Right ventricle myocardium inferior (tissue), 1 donor: ENCODE results near the gene AACS. TPM values are rescaled to one million over a fixed set of nuclear protein-coding genes. Genes with fewer than 3 reads are reported as not detected.
"Not testable (repeated sequence)": the region's sequence is repeated elsewhere in the genome, so short reads cannot be mapped to it uniquely, and the experiment has no call there.

Experiments used
- ATAC-seq: fragments of 200-7000 bp; cut with Tn5 transposase; one replicate; pipeline ENCODE4 v1.9.1; 2020; ENCODE audit warnings: mild to moderate bottlenecking, moderate library complexity
- DNase-seq: peaks from one replicate; pipeline ENCODE4 v3.0.0; 2021; ENCODE audit errors: missing footprints
- intact Hi-C: fragments of 100-400 bp; cut with DNase I; formaldehyde crosslinking; loops from one replicate; pipeline ENCODE4 v1.11.0; 2022
- total RNA-seq: library from RNA; stranded (reverse); fragmentation: NEBNext Ultra II Directional; extraction: Animal tissue kit (Norgen Biotek cat#: 25700); gene quantifications from one replicate; pipeline ENCODE4 v1.2.1, GENCODE V29; 2021
- donor health status: DM: no; HTN: yes; CAD: no; lungs with severe emphysema.

The AACS gene
- total RNA-seq, 1 donor from 2014 or later = 12.1 TPM

GRCh38 chr12:125079648-125080645, 14.7 kb downstream of the AACS start:
- DNase-seq (no peak), ATAC-seq (peak; percentile 96)
- intact Hi-C loops = no loop called here

DNA sequence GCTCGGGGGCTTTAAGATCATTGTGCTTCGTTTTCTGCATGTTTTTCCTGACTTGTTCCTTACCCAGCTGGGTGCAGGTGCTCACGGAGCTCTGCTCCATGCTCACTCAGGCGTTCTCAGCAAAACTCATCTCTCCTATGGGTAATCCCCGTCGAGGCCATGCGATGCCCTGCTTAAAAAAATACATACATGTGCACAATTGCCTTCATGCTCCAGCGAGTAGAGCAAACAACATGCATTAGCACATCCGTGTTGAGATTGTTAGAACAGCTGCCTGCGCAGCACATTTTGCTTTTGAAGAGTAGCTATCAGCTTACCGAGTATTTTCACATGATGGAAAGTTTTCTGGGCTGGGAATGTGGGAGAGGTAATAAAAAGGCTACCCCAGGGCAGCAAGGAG, 16.2 kb downstream of the AACS start:
- ATAC-seq (no peak), DNase-seq (no peak)
- intact Hi-C loops = no loop called here

DNA sequence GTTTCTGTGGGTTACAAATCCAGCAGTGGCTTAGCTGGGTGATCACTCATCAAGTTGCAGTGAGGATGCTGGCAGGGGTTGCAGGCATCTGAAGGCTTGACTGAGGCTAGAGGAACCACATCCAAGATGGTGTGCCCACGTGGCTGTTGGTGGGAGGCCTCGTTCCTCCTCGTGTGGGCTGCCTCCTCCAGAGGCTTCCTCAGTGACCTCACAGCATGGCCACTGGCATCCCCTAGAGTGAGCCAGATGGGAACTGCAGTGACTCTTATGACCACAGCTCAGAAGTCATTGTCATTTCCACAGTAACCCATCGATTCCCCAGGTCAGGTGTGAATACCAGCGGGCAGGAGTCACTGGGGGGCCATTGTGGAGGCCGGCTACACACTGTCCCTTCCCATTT, 17.8 kb downstream of the AACS start:
- intact Hi-C loops = no loop called here
- ATAC-seq (no peak), DNase-seq (no peak)

DNA sequence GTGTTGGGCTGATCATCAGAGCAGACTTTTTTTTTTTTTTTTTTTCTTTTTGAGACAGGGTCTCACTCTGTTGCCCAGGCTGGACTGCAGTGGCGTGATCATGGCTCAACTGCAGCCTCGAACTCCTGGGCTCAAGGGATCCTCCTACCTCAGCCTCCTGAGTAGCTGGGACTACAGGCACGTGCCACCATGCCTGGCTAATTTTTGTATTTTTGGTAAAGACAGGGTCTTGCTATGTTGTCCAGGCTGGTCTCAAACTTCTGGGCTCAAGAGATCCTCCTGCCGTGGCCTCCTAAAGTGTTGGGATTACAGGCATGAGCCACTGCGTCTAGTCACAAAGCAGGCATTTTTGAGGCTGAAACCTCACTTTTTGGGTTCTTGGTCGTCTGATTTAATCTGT, 23.0 kb downstream of the AACS start:
- ATAC-seq, intact Hi-C loops, DNase-seq: not testable (repeated sequence)

DNA sequence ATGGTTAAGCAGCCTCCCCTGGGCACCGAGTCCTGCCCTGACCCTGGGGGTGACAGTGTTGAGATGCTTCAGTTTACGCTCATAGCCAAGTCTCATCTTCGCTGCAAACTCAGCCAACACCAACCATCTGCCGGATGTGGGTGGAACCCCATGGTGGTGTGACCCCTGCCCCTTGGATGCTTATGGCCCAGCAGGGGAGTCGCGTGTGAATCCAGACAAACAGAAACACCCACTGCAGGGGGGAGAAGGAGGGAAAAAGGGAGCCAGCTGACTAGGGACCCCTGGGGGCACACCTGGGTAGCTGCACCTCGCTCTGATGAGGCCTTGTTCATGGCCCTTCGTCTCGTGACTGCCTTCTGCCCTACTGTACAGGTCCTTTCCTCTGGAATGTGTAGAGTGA, 23.8 kb downstream of the AACS start:
- ATAC-seq = no peak

GRCh38 chr12:125089626-125090025, 24.4 kb downstream of the AACS start:
- intact Hi-C loops = loop anchor here (5.0 kb wide), 1 partner anchor 318 kb away; no protein-coding TSS in a partner anchor
- DNase-seq (no peak), ATAC-seq (no peak)

More for the DNA sequence above, 23.8 kb downstream of the AACS start:
- intact Hi-C loops = no loop called here
- DNase-seq = no peak

GRCh38 chr12:125090437-125090836, 25.2 kb downstream of the AACS start:
- intact Hi-C loops = loop anchor here (5.0 kb wide), 1 partner anchor 317 kb away; no protein-coding TSS in a partner anchor
- DNase-seq = no peak
- ATAC-seq = no peak

- intact Hi-C loops = loop anchor here (5.0 kb wide), 1 partner anchor 316 kb away; no protein-coding TSS in a partner anchor
- no peak for ATAC-seq
- DNase-seq = no peak
Observed at GRCh38 chr12:125091401-125091800, 26.2 kb downstream of the AACS start.

DNA sequence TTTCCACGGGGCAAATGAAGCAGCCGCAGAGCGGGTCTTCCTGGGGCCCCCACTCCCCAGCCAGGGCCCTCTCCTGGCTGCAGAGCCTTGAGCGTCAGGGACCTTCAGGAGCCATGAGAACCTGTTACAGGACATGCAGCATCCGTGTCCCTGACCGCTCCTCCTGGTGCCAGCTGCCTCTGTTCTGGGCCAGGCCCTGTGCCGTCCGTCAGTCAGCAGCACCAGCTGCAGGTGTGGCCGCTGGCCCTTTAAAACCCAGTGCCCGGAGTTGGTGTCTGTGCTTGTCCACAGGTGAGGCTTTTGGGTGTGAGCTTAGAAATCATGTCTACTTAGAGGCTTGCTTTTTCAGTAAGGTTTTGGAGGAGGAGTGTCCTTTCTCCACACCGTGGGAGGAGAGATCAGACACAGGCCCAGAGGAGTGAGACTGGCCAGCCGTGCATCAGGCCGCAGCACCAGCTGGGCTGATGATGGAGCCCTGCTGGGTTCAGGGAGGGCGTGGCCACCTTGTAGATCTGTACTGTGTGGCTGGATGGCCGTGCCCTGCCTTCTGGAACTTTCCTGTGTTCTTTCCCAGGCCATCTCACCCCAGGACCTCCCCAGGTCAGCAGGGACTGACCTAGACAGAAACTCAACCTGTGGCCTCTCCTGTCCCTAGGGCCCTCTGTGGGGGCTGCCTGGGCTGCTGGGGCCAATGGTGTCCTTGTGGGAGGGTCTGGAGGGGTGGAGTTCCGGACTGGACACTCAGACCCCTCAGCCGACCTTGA, 27.1 kb downstream of the AACS start:
- ATAC-seq (peak; percentile 69), DNase-seq (no peak)
- intact Hi-C loops = loop anchor here (5.0 kb wide), 1 partner anchor 315 kb away; no protein-coding TSS in a partner anchor

GRCh38 chr12:125092872-125093680, 27.8 kb downstream of the AACS start:
- DNase-seq (no peak), ATAC-seq (peak; percentile 83)
- intact Hi-C loops = loop anchor here (5.0 kb wide), 1 partner anchor 314 kb away; no protein-coding TSS in a partner anchor

- intact Hi-C loops = loop anchor here (5.0 kb wide), 1 partner anchor 313 kb away; no protein-coding TSS in a partner anchor
- ATAC-seq = no peak
- DNase-seq = no peak
Observed at GRCh38 chr12:125093681-125094330, 28.6 kb downstream of the AACS start.

DNA sequence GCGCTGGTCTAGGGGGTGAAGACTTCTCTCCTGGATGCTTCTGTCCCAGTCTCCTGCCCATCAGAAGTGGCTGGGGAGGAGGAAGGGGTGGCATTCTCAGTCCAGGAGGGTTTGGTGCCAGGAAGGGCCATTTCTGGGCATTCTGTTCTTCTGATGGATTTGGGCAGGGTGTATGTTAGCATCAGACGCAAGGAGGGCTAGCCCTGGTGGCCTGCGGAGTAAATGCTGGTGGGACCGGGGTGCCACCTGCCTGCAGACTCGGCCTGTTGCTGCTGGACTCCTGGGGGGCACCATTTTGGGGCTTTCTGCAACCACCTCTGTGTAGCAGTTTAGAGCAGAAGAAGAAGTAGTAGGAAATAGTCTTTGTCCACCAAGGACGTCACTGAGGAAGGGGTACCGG, 31.7 kb downstream of the AACS start:
- intact Hi-C loops = loop anchor here (5.0 kb wide), 1 partner anchor 85 kb away; no protein-coding TSS in a partner anchor
- DNase-seq (no peak), ATAC-seq (no peak)

DNA sequence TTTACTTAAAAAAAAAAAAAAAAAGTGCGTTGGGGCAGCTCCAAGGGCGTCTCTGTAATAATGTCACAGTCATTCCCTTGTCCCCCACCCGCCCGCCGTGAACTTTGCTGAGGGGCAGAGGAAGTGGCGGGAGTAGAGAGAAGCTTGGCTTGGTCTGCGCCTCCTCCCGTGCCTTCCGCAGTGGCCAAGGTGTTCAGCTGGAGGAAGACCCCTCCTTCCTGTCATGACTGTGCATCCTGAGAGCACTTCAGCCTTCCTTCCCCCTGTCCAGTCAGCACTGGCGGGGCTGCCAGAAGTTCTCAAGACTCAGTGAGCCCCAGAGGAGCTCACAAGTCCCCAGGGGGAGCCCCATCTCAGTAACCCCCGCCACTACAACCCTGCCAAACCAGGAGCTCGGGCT, 32.2 kb downstream of the AACS start:
- intact Hi-C loops = loop anchor here (5.0 kb wide), 1 partner anchor 85 kb away; no protein-coding TSS in a partner anchor
- ATAC-seq (no peak), DNase-seq (no peak)

DNA sequence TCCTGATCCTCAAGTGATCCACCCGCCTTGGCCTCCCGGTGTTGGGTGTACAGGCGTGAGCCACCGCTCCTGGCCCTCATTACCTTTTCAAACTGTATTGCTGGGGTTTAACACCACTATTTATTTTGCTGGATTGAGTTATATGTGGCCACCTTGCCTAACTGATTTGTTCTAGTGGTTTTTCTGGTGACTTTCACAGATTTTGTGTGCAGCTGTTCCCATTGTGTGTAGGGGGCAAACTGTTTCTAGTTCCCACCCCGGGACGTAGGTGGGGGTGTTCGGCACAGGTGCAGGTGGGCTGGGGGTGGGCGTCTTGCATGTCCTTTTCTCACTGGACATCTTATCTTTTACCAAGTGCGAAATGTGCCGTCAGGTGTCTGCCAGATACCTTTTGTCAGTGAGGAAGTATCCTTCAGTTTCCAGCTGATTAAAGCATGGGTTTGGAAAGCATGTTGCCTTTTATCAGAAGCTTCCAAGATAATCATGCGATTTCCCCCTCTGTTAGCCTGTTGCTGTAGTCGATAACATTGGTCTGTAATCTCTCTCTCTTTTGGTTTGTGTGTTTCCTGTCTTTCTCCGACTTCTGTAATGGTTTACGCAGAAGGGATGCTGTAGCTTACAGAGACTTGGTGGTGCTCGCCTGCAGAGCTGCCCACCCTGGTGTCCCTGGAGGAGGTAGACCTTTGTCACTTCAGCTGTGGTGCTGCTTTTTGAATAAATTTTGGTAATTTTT, 33.6 kb downstream of the AACS start:
- DNase-seq (no peak), ATAC-seq (no peak)
- intact Hi-C loops = loop anchor here (5.0 kb wide), 1 partner anchor 83 kb away; no protein-coding TSS in a partner anchor

DNA sequence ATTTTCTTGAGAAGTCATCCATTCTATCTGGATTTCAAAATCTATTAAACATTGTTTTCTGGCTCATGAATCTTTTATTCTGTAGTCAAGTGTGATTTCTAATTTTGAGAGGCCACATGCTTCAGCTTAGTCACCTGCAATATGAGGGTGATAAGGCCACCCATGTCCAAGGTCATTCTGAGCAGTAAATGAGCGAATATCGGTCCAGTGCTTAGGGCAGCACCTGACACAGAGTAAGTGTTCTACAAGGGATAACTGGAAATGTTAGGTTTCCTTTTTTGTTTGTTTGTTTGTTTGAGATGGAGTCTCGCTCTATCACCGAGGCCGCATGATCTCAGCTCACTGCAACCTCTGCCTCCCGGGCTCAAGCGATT, 34.2 kb downstream of the AACS start:
- intact Hi-C loops = loop anchor here (5.0 kb wide), 1 partner anchor 83 kb away; no protein-coding TSS in a partner anchor
- DNase-seq (no peak), ATAC-seq (no peak)

- ATAC-seq = no peak
- intact Hi-C loops = no loop called here
- DNase-seq = no peak
Observed at GRCh38 chr12:125100551-125101434, 35.6 kb downstream of the AACS start.
